Lower leg skin (tissue), 3 donors: ENCODE results near the gene CDC42SE2.

Experiments used
- POLR2A ChIP-seq, 2 donors: fragments of 450-650 bp; IDR thresholded peaks; one replicate each; pipeline ENCODE4 v1.6.1; 2016 to 2017; ENCODE audit warnings: antibody characterized with exemption in 2 of 2, mild to moderate bottlenecking in 1 of 2, moderate library complexity in 1 of 2
- TF ChIP-seq, protein P1 (sequence below), 3 donors: fragments of 450-650 bp; IDR thresholded peaks; one replicate each; pipeline ENCODE4 v1.5.1; 2016; ENCODE audit warnings: antibody characterized with exemption in 3 of 3, mild to moderate bottlenecking in 3 of 3, moderate library complexity in 2 of 3

DNA sequence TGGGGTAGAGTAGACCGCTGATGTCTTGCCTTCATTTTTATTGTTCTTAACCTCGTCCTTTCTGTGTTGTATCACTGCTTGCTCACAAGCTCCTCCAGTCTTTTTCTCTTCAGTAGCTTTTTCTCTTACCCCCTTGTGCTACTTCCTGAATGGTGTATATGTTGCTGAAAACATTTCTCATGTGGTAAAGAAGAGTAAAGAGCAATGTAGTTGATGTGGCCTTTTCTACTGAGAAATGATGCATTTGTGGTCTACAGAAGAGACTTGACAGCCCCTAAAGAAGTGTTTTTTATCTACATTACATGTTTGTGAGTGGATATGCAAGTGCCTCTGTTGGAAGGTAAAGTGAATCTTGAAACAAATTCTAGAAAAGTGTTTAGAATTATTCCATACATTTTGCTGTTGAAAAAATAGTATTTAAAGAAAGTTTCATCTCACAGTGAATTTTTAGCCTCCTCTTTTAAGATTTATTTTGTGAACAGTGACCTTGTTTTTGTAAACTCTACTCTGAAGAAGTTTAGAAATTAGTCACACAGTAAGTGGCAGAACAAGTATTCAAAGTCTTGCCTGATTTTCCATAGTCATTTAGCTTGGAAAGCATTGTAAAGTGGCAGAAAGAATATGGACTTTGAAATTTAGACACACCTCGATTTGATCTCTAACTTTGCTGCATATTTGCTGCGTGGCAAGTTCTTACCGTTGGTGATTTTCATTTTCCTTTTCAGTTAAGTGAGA lies 17.4 kb downstream of the CDC42SE2 start:
- TF ChIP-seq, protein P1, sequence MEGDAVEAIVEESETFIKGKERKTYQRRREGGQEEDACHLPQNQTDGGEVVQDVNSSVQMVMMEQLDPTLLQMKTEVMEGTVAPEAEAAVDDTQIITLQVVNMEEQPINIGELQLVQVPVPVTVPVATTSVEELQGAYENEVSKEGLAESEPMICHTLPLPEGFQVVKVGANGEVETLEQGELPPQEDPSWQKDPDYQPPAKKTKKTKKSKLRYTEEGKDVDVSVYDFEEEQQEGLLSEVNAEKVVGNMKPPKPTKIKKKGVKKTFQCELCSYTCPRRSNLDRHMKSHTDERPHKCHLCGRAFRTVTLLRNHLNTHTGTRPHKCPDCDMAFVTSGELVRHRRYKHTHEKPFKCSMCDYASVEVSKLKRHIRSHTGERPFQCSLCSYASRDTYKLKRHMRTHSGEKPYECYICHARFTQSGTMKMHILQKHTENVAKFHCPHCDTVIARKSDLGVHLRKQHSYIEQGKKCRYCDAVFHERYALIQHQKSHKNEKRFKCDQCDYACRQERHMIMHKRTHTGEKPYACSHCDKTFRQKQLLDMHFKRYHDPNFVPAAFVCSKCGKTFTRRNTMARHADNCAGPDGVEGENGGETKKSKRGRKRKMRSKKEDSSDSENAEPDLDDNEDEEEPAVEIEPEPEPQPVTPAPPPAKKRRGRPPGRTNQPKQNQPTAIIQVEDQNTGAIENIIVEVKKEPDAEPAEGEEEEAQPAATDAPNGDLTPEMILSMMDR (IDR thresholded peaks at IDR 0.05), result no peak
- no peak for TF ChIP-seq POLR2A (IDR thresholded peaks at IDR 0.05)
